Measurements from ENCODE around the gene SLC9A8. TPM values are rescaled to one million over a fixed set of nuclear protein-coding genes. Genes with fewer than 3 reads are reported as not detected.
"Not testable (repeated sequence)": the region's sequence is repeated elsewhere in the genome, so short reads cannot be mapped to it uniquely, and the experiment has no call there.

Gene SLC9A8
- total RNA-seq, 1 experiment from 2014 or later, result 39.9 TPM

GRCh38 chr20:49850463-49851230 is 38.0 kb downstream of the SLC9A8 start:
- DNase-seq (ENCODE audit: low spot score), result no peak

GRCh38 chr20:49851231-49851705 is 38.6 kb downstream of the SLC9A8 start:
- DNase-seq (ENCODE audit: low spot score), result no peak

GRCh38 chr20:49851991-49852390 is 39.4 kb downstream of the SLC9A8 start:
- no peak for DNase-seq (ENCODE audit: low spot score)

DNA sequence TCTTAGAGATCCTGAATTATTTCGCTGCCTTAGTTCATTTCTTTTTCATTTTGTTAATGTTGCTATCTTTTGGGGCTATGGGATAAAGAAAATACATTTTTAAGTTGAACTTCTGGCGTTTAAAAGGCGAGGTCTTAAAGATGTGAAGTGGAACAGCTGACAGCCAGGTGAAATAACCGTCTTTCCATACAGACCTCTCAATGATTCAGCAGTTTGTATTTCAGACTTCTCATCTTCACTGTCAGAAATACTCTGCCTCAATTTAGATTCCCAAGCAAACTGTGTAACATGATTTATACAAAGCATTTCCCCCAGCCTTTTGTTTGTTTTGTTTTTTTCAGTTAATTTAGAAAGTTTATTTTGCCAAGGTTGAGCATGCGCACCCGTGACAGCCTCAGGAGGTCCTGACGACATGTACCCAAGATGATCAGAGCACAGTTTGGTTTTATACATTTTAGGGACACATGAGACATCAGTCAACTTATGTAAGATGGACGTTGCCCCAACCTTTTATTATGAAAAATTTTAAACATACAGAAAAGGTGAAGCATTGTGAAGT is 40.0 kb downstream of the SLC9A8 start:
- no peak for DNase-seq (ENCODE audit: low spot score)

- DNase-seq (ENCODE audit: low spot score), result peak; percentile 42
Measured at GRCh38 chr20:49853640-49854039, 41.0 kb downstream of the SLC9A8 start.

DNA sequence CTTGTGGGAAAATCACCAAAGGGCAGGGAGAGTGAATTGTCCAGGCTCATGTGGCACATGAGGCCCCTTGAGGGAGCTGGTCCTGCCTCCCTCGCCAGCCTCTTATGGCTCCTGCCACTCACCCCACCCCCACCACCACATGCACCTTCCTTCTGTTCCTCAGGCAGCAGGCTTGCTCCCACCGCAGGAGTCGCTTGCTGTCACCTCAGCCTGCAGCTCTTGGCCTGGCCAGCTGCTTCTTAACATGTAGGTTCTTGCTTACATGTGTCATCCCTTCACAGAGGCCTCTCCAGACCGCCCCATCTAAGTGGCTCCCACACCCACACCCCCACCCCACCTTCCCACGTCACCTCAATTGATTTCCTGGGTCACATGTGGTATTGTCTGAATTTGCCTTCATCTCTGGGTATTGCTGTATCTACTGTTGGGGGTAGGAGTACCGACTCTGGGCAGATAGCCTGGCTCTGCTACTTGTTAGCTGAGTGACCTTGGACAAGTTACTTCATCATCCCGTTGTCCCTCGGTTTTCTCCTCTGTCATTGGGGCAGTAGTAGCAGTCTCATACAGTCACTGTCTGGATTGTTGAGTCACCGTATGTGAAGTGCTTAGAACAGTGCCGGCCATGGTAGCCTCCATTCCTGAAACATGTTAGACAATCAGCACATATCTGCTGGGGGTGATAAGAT is 41.7 kb downstream of the SLC9A8 start:
- no peak for DNase-seq (ENCODE audit: low spot score)

DNA sequence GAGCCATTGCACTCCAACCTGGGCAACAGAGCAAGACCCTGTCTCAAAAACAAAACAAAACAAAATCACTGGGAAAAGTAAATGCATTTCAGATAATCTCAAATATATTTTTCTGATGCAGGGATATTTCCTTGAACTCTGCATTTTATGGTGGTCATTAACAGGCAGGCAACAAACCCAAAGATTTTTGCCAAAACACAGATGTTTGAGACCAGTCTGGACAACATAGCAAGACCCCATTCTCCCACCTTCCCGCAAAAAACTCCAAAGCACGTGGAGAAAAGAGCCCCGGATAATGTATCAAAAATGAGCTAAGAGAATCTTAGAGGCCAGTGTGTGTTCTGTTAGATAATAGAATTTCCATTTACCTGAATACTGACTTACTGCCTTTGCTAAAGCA is 44.3 kb downstream of the SLC9A8 start:
- no peak for DNase-seq (ENCODE audit: low spot score)

GRCh38 chr20:49858076-49858585 is 45.5 kb downstream of the SLC9A8 start:
- DNase-seq (ENCODE audit: low spot score), result no peak

GRCh38 chr20:49859011-49859410 is 46.4 kb downstream of the SLC9A8 start:
- DNase-seq (ENCODE audit: low spot score), result no peak

DNA sequence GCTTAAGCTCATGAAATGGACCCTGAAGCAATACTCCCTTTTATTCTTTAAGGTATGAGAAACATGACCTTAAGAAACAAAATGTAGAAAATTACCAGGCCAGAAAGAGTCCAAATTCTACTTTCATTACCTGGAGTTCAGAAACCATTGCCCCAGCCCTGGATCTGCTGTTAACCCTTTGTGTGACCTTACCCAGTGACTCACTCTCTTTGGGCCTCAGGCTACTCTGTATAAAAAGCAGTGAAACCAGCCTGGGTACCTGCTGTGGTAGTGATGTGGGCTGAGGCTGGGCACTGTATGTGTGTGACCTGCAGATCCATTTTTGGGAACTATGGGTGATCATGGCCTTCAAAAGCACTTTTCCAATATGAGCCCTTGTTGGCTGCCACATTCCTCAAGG is 47.2 kb downstream of the SLC9A8 start:
- peak; percentile 26 for DNase-seq (ENCODE audit: low spot score)

- DNase-seq (ENCODE audit: low spot score), result not testable (repeated sequence)
Measured at GRCh38 chr20:49861232-49861631, 48.6 kb downstream of the SLC9A8 start.

- DNase-seq (ENCODE audit: low spot score), result no peak
Measured at GRCh38 chr20:49862607-49863200, 50.1 kb downstream of the SLC9A8 start.

DNA sequence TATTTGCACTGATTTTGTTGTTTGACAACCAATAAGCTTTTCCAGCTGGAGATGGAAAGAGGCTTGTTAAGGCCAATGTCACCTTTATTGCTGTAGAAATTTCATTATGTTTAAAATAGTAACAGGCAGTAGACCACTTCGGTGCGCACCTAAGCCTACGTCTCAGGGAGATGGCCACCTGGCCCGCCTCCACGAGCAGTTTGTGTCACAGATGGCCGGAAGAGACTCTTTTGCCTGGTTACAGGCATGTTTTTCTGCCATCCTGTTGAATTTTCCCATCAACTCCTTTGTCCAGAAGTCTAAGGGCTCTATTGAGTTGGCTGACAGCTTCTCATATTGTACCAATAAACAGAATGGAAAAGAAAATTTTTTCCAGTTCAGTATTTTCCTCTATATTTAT is 51.0 kb downstream of the SLC9A8 start:
- DNase-seq (ENCODE audit: low spot score), result no peak

DNA sequence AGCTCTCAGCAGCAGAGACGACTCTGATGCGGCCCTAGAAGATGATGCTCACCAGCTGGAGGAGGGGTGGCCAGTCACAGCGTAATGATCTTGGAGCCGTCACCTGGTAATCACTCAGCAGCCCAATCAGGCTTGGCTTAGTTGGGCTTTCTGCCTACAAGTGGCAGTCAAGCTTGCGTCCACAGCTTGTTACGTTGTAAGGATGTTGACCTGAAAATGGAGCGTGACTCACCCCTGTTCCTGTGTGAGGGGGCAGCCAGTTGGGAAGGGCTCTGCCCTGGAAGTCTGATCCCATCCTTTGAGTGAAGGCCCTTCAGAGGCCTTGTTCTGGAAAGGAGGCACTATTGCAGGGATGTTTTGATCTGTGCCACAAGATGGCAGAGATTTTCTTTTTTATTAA is 52.9 kb downstream of the SLC9A8 start:
- DNase-seq (ENCODE audit: low spot score), result no peak

DNA sequence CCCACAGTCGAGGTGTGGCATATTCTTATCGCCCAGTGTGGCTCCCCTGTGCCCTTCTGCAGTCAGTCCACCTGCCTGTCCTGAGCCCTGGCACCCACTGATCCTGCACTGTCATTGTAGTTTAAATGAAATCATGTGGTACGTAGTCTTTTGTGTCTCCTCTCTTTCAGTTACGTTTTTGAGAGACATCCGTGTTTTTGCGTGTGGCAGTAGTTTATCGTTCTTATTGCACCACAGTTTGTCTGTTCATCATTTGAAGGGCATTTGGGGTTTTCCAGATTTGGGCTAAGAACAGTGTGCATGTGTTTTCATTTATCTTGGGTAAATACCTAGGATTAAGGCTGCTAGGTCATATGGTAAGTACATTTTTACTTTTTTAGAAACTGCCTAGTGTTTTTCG is 53.4 kb downstream of the SLC9A8 start:
- no peak for DNase-seq (ENCODE audit: low spot score)

- no peak for DNase-seq (ENCODE audit: low spot score)
Measured at GRCh38 chr20:49867453-49868215, 55.0 kb downstream of the SLC9A8 start.

- no peak for DNase-seq (ENCODE audit: low spot score)
Measured at GRCh38 chr20:49868538-49868937, 55.9 kb downstream of the SLC9A8 start.

DNA sequence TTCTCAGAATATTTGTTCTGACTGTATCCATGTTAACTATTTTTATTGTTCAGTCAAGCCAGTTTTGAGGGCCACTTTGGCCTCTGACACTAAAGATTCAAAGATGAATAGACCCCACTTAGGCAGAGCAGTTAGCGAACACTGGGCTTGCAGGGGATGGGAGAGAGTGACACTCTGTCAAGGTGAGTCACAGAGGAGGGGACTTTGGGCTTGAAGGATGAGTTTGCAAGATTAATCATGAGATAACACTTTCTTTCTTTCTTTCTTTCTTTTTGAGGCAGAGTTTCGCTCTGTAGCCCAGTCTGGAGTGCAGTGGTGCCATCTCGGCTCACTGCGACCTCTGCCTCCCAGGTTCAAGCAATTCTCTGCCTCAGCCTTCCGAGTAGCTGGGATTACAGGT is 56.3 kb downstream of the SLC9A8 start:
- DNase-seq (ENCODE audit: low spot score), result no peak

DNA sequence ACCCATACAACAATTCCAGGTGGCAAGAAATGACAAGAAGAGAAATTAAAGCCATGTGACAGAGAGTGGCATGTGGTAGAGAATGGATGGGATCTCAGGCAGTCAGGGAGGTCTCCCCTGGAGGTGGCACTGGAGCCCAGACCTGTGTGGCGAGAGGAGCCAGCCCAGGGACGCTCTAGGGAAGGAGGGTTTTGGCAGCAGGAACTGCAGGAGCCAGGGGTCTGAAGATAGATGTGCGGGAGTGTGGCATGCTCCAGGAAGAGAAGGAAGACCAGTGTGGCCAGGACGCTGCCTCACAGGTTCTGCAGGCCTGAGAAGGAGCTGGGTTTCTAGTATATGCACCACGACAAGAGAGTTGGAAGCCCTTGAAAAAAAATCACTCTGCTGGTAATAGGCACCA is 57.6 kb downstream of the SLC9A8 start:
- no peak for DNase-seq (ENCODE audit: low spot score)

DNA sequence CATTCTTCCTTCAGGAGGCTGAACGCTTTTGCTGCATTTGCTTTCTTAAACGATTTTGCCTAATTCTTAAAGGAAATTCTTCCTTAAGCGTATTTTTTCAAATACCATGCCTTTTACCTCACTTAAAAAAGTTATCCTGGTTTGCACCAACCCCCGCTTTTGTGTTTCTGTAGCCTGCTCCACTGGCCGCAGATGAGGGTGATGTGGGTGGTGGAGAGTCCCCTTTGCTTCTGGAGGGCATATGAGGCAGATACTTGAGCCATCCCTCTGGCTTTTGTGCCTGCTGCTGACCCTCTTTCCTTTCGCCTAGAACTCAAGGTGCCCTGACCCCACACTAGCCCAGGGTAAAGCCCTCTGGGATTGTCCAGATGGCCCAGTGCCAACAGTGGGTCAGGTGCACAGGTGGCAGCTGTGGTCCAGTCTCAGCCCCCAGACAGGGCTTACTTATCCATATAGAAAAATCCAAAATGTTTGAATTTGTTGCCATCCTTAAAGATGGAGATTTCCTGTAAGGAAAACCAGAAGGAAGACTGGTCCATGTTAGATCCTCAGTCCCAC is 58.8 kb downstream of the SLC9A8 start:
- no peak for DNase-seq (ENCODE audit: low spot score)

DNA sequence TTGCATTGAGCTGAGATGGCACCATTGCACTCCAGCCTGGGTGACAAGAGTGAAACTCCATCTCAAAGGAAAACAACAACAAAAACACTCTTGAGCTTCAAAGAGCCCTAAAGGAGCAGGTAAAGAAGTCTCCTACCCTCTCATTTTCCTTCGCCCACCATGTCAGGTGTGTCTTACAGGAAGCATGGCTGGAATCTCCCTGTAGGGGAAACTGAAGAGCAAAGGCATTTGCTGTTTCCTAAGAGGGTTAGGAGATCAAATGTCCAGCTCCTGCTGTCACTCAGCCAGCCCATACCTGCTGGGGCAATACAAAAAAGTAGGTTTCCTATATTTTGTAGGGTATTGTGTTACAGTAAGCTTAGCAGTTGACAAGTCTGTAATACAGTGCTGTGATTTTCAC is 59.4 kb downstream of the SLC9A8 start:
- DNase-seq (ENCODE audit: low spot score), result no peak

Measured in HT-29 (cell line).